ENCODE results near the gene SCP2.

SCP2 gene

DNA sequence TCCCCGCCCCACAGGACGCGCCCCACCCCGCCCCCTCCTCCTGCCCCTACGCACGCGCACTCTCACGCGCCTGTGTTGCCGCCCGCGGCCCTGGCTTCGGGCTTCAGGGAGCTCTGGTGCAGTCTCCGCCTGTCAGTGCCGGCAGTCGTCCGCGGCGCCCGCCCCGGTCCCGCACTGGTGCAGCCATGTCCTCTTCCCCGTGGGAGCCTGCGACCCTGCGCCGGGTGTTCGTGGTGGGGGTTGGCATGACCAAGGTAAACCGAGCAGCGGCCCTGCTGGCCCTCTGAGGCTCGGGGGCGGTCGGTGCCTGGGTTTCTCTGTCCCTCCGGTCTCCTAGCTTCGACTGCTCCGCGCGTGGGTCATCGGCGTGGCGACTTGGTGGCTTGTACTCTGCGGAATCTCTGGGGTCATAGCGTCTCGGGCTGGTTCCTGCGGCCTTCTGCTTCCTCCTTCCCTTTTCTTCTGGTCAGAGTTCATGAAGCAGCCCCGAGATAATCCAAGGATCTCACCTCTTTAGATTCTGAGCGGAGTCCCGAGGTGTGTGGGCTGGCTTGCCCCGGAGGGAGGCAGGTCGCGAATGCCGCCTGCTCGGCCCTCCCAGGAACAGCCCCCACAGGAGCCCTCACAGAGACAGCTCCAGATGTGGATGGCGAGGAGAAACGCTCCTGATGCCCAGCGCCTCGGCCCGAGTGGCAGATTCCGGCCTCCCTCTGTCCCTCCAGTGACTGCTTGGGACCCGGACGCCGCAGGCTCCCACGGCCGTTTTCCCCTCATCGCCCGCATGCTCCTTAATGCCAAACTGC, at the start of gene SCP2 (continued):
- TF ChIP-seq ZNF561 (tag by site-specific recombination; IDR thresholded peaks at IDR 0.05; ENCODE audit: borderline replicate concordance), result no peak
- TF ChIP-seq ZNF626 (tag by site-specific recombination; IDR thresholded peaks at IDR 0.05), result no peak
- TF ChIP-seq, protein P1, sequence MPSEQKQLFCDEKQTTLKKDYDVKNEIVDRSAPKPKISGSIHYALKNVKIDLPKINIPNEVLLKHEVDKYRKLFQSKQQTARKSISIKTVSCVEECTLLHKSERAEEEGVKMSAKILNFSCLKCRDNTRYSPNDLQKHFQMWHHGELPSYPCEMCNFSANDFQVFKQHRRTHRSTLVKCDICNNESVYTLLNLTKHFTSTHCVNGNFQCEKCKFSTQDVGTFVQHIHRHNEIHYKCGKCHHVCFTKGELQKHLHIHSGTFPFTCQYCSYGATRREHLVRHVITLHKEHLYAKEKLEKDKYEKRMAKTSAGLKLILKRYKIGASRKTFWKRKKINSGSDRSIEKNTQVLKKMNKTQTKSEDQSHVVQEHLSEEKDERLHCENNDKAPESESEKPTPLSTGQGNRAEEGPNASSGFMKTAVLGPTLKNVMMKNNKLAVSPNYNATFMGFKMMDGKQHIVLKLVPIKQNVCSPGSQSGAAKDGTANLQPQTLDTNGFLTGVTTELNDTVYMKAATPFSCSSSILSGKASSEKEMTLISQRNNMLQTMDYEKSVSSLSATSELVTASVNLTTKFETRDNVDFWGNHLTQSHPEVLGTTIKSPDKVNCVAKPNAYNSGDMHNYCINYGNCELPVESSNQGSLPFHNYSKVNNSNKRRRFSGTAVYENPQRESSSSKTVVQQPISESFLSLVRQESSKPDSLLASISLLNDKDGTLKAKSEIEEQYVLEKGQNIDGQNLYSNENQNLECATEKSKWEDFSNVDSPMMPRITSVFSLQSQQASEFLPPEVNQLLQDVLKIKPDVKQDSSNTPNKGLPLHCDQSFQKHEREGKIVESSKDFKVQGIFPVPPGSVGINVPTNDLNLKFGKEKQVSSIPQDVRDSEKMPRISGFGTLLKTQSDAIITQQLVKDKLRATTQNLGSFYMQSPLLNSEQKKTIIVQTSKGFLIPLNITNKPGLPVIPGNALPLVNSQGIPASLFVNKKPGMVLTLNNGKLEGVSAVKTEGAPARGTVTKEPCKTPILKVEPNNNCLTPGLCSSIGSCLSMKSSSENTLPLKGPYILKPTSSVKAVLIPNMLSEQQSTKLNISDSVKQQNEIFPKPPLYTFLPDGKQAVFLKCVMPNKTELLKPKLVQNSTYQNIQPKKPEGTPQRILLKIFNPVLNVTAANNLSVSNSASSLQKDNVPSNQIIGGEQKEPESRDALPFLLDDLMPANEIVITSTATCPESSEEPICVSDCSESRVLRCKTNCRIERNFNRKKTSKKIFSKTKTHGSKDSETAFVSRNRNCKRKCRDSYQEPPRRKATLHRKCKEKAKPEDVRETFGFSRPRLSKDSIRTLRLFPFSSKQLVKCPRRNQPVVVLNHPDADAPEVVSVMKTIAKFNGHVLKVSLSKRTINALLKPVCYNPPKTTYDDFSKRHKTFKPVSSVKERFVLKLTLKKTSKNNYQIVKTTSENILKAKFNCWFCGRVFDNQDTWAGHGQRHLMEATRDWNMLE (tag by site-specific recombination; conservative IDR thresholded peaks at IDR 0.05; ENCODE audit: low read depth), result no peak
- TF ChIP-seq ZNF133 (tag by site-specific recombination; IDR thresholded peaks at IDR 0.05), result no peak
- TF ChIP-seq ZNF501 (tag by site-specific recombination; IDR thresholded peaks at IDR 0.05), result peak; percentile 45; the same call in 1 of the 2 replicates
- no peak for TF ChIP-seq ZNF558 (tag by site-specific recombination; IDR thresholded peaks at IDR 0.05)
- no peak for TF ChIP-seq ZNF423 (tag by site-specific recombination; IDR thresholded peaks at IDR 0.05)
- no peak for TF ChIP-seq ZNF843 (tag by site-specific recombination; IDR thresholded peaks at IDR 0.05)
- no peak for TF ChIP-seq ZNF114 (tag by site-specific recombination; IDR thresholded peaks at IDR 0.05)
- TF ChIP-seq ZFP37 (tag by site-specific recombination; IDR thresholded peaks at IDR 0.05), result no peak
- TF ChIP-seq, protein P2, sequence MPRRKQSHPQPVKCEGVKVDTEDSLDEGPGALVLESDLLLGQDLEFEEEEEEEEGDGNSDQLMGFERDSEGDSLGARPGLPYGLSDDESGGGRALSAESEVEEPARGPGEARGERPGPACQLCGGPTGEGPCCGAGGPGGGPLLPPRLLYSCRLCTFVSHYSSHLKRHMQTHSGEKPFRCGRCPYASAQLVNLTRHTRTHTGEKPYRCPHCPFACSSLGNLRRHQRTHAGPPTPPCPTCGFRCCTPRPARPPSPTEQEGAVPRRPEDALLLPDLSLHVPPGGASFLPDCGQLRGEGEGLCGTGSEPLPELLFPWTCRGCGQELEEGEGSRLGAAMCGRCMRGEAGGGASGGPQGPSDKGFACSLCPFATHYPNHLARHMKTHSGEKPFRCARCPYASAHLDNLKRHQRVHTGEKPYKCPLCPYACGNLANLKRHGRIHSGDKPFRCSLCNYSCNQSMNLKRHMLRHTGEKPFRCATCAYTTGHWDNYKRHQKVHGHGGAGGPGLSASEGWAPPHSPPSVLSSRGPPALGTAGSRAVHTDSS (tag by site-specific recombination; IDR thresholded peaks at IDR 0.05), result no peak
- peak; percentile 81 for TF ChIP-seq ZNF341 (tag by site-specific recombination; IDR thresholded peaks at IDR 0.05; ENCODE audit: low read depth)
- TF ChIP-seq, protein P3, sequence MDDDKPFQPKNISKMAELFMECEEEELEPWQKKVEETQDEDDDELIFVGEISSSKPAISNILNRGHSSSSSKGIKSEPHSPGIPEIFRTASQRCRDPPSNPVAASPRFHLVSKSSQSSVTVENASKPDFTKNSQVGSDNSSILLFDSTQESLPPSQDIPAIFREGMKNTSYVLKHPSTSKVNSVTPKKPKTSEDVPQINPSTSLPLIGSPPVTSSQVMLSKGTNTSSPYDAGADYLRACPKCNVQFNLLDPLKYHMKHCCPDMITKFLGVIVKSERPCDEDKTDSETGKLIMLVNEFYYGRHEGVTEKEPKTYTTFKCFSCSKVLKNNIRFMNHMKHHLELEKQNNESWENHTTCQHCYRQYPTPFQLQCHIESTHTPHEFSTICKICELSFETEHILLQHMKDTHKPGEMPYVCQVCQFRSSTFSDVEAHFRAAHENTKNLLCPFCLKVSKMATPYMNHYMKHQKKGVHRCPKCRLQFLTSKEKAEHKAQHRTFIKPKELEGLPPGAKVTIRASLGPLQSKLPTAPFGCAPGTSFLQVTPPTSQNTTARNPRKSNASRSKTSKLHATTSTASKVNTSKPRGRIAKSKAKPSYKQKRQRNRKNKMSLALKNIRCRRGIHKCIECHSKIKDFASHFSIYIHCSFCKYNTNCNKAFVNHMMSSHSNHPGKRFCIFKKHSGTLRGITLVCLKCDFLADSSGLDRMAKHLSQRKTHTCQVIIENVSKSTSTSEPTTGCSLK (tag by site-specific recombination; IDR thresholded peaks at IDR 0.05), result no peak
- no peak for TF ChIP-seq ZNF560 (tag by site-specific recombination; IDR thresholded peaks at IDR 0.05; ENCODE audit: borderline replicate concordance)
- peak; percentile 7; the same call in 1 of the 2 replicates for TF ChIP-seq SP2 (tag by site-specific recombination; IDR thresholded peaks at IDR 0.05)
- TF ChIP-seq ZBTB20 (tag by site-specific recombination; IDR thresholded peaks at IDR 0.05), result 0 out of 2 replicates have a peak, but pooled peaks have one; percentile 48
- no peak for TF ChIP-seq ZNF530 (tag by site-specific recombination; IDR thresholded peaks at IDR 0.05; ENCODE audit: low read depth)

DNA sequence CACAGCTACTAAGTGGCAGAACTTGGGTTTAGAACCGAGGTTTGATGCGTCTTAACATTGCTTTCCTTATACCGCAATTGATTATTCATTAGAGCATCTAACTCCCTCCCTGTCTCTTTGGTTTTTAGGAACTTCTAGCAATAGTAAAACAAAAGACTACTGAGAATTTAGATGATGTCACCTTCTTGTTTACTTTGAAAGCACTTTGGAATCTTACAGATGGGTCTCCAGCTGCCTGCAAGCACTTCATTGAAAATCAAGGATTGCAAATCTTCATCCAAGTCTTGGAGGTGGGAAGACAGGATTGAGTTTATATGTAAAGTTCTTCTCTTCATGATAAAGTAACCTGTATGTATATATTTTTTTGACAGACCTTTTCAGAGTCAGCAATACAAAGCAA, 49.5 kb upstream of the SCP2 start:
- no peak overlapping the region for H3K4me3 ChIP-seq (ENCODE audit: low read depth, low read length)
- POLR2A ChIA-PET, result no interaction called here
- H3K27ac ChIP-seq (ENCODE audit: extremely low read depth, low read depth, low read length), result no peak overlapping the region
- CTCF ChIA-PET, result interaction anchor here (0.6 kb wide), 1 partner anchor 178 kb away, joined by 3 read pairs; no protein-coding TSS in a partner anchor
- no peaks in the 10 kb centered on the region for H3K9me3 ChIP-seq (ENCODE audit: control insufficient read depth, insufficient read depth, low read depth, low read length)
- no peaks in the 10 kb centered on the region for H3K4me1 ChIP-seq (ENCODE audit: control insufficient read depth, insufficient read depth, low read length)
- no peak for TF ChIP-seq ZNF404 (tag by site-specific recombination; IDR thresholded peaks at IDR 0.05)
- TF ChIP-seq, protein P4, sequence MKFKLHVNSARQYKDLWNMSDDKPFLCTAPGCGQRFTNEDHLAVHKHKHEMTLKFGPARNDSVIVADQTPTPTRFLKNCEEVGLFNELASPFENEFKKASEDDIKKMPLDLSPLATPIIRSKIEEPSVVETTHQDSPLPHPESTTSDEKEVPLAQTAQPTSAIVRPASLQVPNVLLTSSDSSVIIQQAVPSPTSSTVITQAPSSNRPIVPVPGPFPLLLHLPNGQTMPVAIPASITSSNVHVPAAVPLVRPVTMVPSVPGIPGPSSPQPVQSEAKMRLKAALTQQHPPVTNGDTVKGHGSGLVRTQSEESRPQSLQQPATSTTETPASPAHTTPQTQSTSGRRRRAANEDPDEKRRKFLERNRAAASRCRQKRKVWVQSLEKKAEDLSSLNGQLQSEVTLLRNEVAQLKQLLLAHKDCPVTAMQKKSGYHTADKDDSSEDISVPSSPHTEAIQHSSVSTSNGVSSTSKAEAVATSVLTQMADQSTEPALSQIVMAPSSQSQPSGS (tag by site-specific recombination; IDR thresholded peaks at IDR 0.05; ENCODE audit: low read depth), result peak; percentile 62
- H3K36me3 ChIP-seq (ENCODE audit: control insufficient read depth in 2 of 2, insufficient read depth in 1 of 2, low read length in 2 of 2), result peaks cover 12 to 72% of the 10 kb centered on the region in 2 experiments; a peak in 2 of 3 replicates
